GM21515 (cell line): ENCODE results near the gene HS6ST2.

Source experiments
- ATAC-seq: cut with Tn5 transposase; IDR thresholded peaks from one replicate; pipeline ENCODE4 v1.9.1; 2021; ENCODE audit not compliant: unreplicated experiment

HS6ST2 gene

DNA sequence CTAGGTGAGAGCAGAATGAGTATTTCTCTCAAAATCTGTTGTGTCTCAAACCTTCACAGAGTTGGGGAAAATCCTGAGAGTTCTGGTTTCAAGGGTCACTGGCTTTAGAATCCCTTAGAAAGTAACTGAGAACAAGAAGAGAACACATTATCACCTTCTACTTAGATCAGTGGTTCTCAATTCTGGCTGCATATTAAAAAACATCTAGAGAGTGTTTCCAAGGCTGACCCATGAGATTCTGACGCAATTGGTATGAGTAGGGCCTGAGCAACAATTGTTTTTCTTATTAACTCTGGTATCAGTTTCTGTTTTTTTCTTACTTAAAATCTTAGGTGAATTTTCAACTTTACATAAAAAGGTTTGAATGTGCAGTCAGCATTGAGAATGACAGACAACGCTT lies 212.8 kb downstream of the HS6ST2 start:
- no peak for ATAC-seq

- no peak for ATAC-seq
These were observed 214.0 kb downstream of the HS6ST2 start for GRCh38 chrX:132744470-132744869.

DNA sequence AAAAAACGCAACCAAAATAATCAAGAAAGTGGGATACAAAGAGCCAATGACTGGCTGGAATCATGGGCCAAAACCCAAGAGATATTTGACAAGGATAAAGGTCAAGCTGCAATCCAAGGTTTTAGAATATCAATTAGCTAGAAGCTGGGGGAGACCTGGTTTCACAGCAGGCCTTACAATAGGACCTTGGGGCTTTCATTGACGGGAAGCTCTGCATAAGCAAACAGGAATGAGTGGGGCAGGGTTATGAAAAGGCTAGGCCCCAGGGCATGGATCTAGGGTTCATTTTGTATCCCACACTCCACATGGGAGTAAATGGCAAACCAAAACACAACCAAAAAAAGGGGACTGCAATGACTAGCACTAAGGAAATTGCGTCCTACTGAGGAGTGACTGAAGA lies 215.3 kb downstream of the HS6ST2 start:
- ATAC-seq, result no peak

- no peak for ATAC-seq
These were observed 216.2 kb downstream of the HS6ST2 start for GRCh38 chrX:132742246-132742645.

DNA sequence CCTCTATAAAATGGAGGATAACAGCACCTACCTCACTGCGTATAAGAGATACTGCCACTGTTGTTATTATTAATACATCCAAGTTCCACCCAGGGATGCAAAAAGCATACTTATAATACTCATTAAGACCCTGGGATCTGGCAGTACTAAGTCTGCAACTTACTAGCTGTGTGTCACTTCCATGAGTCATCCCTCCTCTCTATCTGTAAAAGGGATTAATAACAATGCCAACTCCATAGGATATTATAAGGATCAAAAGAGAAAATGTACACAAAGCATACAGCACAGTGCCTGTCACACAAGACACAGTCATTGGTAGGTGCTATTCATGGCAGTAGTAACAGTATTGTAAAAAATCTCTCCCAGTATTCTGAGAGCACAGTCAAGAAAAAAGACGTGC lies 216.7 kb downstream of the HS6ST2 start:
- no peak for ATAC-seq

DNA sequence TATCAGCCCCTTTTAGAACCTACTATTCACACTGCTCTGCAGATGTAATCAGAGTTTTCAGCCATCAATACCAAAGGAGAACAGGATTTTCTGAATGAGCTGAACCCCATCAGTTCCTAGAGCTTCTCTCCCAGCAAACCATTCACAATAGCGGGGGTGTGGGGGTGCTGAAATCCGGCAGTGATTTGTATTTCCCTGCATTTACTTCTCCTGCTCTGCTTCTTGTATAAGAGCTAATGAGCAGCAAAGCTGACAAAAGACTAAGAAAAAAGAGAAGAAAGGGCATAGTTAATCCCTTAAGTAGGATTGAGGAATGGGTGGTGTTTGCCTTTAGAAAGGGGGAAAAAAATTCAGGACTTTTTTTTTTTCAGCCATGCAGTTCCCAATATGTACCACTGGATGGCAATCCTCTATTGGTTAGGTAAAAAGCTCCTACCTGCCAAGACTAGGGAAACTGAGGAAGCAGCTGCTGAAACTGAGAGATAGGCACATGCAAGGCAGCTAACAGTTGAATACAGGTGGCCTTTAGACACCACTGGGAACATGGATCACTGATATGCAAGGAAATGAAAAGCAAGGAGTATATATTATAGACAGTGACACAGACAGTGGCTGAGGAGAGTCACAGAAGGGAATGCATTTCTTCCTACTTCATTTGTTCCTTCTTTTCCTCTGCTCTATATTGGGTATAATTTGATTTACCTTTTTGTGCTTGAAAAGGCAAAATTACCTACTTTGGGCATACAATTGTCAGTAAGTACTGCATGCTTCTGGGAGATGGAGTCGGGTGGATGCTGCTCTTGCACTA lies 217.9 kb downstream of the HS6ST2 start:
- no peak for ATAC-seq

DNA sequence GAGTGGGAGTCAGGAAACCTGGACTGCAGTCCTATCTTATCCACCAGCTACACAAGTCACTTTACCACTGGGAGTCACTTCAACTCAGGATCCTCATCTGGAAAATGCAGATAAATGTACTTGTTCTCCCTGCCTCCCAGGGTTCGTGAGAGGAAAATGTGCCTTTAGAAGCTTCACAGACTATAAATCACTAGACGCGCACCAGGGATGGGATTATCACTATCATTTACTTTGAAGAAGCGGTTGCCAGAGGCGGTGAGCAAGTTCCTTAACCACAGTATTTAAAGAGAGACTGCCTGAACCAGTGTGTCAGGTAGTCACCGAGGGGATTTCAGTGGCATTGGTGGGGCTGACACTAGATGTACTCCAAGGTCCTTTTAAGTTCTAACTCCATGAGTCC lies 219.5 kb downstream of the HS6ST2 start:
- no peak for ATAC-seq

DNA sequence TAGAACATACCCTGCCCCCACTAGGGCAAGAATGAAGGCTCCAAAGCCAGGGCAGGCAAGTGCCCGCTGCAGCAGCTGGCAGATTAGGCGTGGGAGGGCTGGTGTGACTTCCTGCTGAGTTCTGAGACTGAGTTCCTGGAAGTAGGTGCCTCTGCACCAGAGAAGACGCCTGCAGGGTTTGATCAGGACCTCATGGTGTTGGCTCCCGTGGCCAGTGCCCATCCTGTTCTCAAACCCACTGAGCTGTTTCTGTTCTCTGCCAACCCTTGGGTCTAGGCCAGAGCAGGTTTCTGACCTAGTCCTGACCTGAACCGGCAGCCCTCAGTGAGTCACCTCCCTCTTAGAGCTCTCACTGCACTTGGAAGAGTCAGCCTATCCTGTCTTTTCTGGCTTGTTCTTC lies 220.7 kb downstream of the HS6ST2 start:
- ATAC-seq, result no peak

DNA sequence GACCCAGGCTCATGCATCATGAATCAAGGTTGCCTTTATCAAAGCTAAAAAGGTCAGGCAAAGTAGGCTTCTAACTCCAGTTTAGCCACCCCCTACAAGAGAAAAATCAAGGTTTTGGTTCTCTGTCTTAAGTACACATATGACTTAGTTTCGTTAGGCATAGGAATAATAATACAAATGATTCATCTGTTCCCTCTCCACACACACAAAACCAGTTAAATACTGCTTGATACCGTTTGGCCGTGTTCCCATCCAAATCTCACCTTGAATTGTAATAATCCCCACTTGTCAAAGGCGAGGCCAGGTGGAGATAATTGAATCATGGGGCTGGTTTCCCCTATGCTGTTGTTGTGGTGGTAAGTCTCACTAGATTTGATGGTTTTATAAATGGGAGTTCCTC lies 226.2 kb downstream of the HS6ST2 start:
- ATAC-seq, result no peak

- ATAC-seq, result no peak
These were observed 227.7 kb downstream of the HS6ST2 start for GRCh38 chrX:132730726-132731125.

- no peak for ATAC-seq
These were observed 228.2 kb downstream of the HS6ST2 start for GRCh38 chrX:132730266-132730665.

DNA sequence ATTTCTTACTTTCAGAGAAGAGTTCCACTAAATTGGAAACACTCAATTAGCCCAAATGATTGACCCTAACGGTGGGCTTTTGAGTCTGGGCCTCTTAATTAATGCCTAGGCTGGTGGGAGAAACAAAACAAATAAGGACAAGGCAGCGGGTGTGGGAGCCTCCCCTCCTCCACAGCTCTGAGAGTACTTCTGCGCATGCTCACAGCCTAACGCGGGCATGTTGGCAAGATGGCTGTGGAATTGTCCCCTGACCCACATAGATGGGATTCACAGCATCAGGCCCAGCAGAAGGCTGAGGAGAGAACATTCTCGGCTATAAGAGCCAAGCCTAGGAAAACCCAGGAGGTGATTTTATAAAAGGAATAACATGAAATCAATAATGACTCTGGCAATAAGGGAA lies 230.1 kb downstream of the HS6ST2 start:
- ATAC-seq, result no peak

DNA sequence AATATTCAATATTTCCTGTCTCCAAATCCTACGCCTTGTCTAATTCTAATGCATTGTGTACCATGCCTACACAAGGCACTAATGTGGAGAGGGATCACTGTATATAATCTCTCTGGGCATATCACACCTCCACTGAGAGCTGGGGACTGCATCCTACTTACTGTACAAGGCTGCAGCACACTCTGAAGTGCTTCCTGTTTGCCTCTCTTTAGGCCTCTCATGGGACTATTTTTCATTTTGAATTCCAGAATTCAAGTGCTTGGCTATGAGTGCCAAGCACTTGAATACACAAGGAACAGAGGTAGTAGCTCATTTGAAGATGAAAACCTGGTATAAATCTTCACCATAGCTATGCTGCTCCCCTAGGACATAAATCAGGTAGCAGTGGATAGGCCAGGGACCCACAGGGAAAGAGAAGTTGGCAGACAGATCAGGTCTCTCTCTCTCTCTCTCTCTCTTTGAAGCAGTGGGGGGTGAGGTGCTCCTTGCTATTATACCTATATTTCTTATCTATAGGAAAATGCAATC lies 239.9 kb downstream of the HS6ST2 start:
- no peak for ATAC-seq

DNA sequence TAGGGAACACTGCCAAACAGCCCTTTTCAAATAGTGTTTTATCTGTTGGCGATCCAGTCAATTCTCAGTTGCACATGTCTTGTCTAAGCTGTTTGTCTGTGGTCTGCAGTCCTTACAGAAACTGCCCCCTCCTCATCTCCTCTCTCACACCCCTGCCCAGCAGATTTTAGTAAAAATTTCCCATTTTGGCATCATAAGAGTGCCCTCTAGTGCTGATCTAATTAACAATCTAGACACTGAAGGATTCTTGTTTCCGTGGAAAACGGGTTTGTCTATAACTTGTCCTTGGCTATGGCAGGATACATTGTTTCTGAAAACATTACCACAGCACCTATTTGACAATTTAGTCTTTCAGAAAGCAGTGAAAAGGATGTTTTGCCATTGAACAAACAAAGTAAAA lies 242.4 kb downstream of the HS6ST2 start:
- ATAC-seq, result no peak

GRCh38 chrX:132714913-132715312 lies 243.5 kb downstream of the HS6ST2 start:
- no peak for ATAC-seq

DNA sequence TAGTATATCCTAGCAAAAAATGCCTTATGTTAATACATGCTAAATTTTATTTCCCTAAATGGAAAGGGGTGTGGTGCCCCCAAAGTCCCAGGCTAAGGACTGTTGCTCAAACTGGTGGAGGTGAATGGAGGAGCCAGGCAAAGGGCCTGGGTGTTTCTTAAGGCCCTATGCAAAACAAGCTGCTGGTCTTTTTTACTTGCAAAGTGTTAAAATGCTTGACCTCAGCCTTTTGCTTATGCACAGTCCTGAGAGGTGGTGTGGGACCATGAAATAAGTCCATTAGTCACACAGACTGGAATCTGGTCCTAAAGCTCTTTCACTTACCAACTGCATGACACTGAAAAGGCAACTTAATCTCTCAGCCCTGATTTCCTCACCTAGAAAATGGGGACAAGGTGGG lies 246.1 kb downstream of the HS6ST2 start:
- no peak for ATAC-seq

DNA sequence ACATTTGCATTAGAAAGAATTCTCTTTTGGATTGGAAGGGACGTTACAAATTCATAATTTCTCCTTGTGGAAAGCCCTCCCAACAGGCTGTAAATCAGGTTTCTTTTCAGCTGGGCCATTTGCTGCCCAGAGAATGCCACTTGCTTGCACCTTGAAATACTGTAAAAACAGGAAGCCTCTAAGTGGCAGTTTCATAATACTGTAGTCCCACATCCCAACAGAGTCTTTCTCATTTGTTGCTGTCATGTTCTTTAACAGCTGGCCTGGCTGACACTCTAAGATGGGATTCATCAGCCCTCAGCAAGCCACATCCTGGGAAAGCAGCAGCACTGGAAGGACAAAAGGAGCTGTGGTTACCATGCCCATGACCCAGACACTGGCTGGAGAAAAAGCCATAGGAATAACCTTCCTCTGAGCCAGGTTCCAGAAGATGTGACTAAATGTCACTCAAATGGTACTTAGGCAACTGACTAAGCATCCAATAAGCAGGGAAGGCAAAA lies 247.7 kb downstream of the HS6ST2 start:
- no peak for ATAC-seq

GRCh38 chrX:132708529-132708928 lies 249.9 kb downstream of the HS6ST2 start:
- no peak for ATAC-seq

DNA sequence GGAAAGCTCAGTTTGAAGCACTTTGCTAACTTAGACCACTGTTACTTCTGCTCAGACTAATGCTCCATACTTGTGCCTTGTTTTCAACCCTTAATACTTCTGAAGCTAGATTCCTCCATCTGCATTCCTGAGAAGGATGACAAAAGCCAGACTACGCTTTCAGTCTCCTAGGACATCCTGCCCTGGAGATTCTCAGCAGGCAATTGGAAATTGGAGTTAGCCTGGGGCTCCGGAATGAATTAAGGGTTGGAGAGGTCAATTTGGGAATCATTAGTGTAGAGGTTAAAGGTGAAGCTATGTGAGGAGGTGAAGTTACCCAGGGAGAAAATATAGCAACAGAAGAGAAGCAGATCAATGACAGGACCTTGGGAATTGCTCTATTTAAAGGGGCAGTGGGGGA lies 253.7 kb downstream of the HS6ST2 start:
- no peak for ATAC-seq

GRCh38 chrX:132694382-132694781 lies 264.0 kb downstream of the HS6ST2 start:
- no peak for ATAC-seq

GRCh38 chrX:132692526-132692925 lies 265.9 kb downstream of the HS6ST2 start:
- ATAC-seq, result no peak

GRCh38 chrX:132692066-132692465 lies 266.4 kb downstream of the HS6ST2 start:
- no peak for ATAC-seq
